HG02678 (cell line): ENCODE measurements around the gene GATA2.

Experiments
- ATAC-seq: cut with Tn5 transposase; IDR thresholded peaks from one replicate; pipeline ENCODE4 v1.9.1; 2021; ENCODE audit warnings: mild to moderate bottlenecking, moderate library complexity; ENCODE audit not compliant: unreplicated experiment

The GATA2 gene

DNA sequence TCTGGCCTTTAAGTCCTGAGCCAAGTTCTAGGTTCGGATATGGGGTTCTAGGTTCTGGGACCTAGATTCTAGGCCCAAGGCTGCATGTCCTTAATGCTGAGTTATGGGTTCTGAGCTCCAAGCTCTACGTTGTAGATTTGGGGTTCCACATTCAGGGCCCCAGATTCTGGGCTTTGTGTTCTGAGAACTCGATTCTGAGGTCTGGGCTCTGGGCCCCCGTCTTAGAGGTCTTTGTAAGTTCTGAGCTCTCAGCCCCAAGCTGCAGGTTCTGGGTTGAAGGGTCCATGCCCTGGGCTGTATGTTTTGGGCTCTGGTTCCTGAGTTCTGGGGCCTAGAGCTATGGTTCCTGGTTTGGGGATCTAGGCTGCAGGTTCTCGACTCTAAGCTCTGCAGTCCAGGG lies 16.3 kb downstream of the GATA2 start:
- no peak for ATAC-seq

DNA sequence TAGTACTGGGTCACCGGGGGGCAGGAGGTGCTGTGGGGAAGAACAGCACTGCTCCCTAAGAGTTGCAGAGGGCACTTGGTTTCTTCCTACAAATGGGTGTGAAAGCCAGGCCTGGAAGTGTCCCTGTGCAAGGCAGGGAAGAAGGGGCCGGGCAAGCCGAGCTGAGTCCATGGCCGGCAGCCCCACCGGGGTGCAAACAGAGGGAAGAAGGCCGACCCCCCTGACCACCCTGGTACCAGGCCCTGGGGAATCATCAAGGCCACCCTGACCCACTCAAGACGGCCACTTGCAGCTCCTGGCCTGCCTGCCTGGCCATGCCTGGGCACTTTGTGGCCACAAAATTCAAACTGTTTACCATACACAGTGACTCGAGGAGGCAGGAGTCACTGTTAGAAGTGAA lies 17.6 kb downstream of the GATA2 start:
- no peak for ATAC-seq

DNA sequence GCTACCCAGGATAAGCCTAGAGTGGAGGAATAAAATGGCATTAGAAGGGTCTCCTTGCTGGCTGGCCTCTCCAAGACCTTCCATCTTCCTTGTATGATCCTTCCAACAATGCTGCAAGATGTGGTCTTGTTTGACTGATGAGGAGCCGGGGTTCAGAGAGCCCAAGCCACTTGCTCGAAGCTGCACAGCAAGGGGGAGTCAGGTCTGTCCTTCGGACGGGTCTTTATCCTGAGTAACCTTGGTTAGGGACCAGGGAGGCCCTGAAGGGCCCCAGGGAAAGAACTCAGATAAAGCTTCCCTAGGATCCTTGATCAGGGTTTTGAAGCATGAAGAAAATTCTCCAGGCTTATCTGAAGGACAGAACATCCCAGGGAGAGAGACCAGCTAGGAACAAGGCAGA lies 19.3 kb downstream of the GATA2 start:
- ATAC-seq, result no peak

DNA sequence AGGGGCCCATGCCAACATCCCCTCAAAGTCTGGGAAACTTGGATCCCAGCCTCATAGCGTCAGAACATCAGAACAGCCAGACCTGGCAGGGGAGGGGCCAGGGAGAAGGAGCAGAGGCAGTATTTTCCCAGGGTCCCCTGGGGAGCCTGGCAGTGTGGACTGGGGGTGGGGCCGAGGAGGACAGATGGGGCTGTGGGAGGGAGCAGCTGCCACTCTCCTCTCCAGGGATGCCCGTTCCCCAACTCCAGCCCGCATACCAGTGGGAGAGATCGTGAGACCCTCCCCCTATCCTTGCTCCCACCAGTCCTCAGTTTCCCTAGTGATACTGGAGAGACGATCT lies 19.9 kb downstream of the GATA2 start:
- ATAC-seq, result no peak

DNA sequence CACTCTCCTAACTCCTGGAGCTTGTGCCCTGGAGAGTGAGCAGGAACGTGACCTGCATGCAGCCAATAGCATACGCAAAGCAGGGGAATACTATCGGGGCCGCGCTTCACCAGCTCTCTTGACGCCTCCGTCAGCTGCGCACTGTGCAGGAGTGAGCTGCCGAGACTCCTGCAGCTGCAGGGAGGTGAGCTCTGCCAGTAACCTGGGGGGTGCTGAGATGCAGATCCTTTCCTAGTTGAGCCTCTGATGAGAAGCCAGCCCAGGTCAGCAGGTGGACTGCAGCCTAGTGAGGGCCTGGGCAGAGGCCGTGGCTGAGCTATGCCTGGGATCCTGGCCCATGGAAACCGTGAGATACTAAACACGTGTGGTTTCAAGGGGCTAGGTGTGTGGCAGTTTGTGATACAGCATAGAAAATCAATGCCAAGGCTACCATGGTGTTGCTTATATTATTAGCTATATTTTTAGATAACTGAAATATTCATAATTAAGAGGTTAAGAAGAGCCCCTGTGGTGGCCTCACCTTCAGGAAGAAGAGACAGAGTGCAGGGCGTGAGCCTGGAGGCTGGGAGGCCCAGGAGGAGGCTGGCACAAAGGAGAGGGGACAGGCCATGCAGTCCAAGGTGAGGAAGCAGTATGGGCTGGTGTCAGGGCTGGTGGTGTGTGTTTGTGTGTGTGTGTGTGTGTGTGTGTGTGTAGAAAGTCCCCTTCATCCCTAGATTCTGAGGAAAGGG lies 20.4 kb downstream of the GATA2 start:
- ATAC-seq, result no peak

DNA sequence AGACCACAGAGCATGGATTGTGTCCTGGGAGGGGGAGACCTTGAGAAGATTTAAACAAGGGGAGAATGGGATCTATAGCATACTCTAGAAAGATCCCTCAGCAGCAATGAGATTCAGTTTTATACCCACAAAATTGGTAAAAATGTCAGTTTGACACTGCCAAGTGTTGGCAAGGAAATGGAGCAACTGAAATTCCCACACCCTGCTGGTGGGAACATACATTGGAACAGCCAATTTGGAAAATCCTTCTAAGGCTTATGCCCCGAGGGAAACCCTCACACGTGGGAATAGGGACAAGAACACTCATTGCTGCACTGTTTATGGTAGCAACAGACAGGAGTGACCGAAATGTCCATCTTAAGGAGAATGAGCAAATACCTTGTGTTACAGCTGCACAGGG lies 21.3 kb downstream of the GATA2 start:
- no peak for ATAC-seq

DNA sequence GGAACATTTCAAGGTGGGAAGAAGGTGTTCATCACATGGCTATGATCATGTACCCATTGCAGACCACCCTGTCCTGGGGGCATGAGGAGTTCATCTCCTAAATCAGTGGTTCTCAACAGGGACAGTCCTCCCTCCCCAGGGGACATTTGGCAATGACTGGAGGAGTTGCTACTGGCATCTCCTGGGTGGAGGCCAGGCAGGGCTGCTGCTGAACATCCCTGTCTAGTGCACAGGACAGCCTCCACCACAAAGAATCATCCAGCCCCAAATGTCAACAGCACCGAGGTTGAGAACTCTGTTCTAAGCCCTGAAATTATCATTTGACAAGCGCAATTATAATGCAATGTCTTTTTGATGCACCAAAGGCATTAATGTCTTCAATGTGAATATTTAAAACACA lies 21.9 kb downstream of the GATA2 start:
- ATAC-seq, result no peak

DNA sequence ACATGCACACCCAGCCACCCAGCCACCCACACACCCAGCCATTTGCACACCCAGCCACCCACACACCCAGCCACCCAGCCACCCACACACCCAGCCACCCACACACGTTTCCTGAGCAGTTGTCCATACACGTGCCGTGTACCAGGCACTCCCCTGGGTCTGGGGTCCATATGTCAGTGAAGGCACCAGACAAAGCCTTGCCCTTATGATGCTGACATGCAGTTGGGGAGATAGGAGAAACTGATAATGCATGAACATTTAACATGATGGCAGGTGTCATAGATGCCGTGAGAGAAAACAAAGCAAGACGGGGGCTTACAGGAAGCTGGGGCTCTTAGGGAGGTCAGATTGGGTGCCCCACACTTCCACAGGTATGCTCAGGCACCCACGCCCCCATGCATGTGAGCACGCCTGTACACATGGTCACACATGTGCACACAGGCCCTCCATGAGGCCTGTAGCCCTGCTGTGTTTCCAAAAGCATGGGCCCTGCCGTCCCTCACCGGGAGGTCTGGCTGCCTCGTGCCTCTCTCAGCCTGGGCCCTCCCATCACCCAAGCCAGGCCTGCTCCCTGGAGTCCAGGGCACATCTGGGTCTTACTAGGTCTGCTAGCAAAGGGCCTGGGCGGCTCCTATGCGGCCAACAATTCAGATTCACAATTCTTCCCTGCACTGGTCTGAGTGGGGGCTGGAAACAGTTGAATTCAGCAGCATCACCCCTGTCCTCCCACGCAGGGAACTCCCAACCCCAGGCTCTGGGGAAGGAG lies 22.7 kb downstream of the GATA2 start:
- no peak for ATAC-seq

DNA sequence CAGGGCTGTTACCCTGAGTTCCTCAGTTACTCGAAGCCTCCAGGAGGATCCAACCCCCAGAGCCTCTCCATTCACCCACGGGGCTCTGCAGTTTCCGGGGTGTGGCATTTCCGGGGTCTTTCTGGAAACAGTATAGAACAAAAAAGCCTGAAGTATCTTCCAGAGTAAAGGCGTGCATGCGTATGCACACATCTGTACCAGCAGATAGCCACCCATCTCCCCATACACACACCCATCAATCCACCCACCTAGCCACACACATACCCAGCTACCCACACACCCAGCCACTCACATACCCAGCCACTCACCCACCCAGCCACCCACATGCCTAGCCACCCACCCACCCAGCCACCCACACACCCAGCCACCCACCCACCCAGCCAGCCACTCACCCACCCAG lies 23.4 kb downstream of the GATA2 start:
- no peak for ATAC-seq

DNA sequence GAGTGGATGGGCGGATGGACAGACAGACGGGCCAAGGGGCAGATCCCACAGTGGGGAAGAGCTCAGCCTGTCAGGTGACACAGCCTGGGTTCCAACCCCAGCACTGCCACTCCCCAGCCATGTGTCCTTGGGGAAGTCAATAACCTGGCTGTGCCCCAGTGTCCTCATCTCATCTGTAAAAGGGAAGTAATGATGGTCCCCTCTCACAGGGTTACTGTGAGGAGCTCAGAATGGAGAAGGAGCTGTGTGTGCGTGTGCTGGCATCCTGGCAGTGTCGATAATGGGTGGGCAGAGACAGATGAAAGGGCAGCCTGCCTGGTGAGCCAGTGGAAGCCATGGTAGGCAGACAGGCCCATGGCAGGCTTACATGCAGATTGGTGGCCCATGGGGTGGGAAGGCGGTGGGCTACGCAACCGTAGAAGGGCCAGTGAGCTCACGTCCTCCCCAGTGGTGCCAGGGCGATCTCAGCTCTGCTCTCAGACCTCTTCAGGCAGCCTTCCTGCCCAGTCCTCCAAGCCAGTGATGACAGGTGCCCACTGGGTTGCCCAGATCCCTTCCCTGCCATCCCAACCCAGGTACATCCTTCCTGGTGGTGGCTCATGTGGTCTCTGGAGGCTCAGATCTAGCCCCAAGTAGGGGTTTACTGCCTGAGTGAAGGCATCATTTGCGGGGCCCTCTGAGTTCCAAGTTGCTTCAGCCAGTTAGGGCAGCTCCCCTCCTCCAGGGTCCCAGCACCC lies 24.0 kb downstream of the GATA2 start:
- no peak for ATAC-seq

DNA sequence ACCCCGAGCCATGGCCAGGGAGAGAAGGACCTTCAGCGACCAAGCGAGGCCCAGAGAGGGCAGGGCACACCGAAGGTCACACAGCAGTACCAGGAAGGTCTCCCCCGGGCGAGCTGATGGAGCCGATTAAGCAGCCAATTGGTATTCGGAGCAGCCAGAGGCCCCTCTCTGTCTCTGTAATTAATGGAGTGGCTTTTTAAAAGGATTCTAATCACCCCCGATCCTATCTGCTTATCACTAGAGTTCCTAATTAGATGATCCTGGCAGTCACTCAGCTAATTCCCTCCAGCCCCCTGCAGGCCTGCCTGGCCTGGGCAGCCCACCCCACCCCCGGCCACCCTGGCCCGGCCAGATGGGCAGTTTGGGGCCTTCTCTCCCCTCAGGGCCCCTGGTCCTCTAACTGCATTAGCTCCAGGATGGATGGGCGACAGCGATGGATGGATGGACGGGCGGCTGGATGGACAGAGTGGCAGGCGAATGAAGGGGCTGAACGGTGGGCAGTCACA lies 24.7 kb downstream of the GATA2 start:
- ATAC-seq, result no peak

DNA sequence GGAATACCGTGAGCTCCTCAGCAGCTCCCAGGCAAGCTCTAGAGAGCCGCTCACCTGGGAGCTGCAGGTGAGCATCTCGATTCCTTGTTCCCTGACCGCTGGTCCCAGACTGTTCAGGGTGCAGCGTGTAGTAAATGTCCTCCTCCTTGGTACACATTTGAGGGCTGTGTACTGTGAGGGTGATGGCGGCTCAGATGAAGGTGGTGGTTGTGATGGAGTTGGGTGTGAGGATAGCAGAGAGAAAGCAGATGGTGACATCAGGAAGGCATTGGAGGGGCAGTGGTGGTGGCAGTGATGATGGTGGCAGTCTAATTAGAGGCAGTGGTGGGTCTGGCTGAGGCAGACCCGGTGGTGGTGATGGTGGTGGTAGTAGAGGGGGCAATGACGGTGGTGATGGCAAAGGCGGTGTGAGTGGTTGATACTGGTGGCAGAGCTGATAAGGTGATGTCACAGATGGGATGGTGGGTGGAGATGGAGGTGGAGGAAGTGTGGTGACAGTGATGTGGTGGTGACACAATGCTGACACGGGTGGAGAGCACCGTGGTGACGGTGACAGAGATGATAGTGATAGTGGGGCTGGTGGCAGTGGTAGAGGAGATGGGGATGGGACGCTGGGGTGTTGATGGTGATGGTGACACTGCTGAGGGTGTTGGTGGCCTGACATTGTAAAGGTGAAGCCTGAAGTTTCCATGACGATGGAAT lies 26.0 kb downstream of the GATA2 start, which contains the start of gene DNAJB8:
DNAJB8 (minus strand) TSS at position 51 of the 702 bp plus-strand sequence. CDS start 3,645 bp downstream, outside the sequence.
- ATAC-seq, result no peak

DNA sequence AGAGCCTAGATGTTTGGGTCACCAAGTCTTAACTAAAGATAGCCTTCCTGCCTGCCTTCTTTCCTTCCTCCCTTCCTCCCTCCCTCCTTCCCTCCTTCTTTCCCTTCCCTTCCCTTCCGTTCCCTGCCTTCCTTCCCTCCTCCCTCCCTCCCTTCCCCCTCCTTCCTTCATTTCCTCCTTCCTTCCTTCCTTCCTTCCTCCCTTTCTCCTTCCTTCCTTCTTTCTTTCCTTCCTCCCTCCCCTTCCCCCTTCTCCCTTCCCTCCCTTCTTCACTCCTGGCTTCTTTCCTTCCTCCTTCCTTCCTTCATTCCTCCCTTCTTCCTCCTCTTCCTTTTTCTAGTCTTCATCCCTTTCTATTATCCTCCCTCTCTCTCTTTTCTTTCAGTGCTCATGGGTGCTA lies 28.3 kb downstream of the GATA2 start:
- no peak for ATAC-seq

DNA sequence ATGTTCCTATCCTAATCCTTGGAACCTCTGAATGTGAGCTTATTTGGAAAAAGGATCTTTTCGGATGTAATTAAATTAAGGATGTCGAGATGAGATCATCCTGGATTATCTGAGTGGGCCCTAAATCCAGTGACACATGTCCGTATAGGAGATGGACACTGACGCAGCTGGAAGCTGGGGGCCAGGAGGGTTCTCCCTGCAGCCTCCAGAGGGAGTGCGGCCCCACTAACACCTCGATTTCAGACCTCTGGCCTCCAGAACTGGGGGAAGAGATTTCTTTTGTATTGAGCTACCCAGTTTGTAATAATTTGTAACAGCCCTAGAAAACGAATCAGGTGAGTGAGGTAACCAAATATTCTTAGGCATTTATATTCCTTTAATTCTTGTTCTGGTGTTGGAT lies 28.8 kb downstream of the GATA2 start:
- ATAC-seq, result no peak

DNA sequence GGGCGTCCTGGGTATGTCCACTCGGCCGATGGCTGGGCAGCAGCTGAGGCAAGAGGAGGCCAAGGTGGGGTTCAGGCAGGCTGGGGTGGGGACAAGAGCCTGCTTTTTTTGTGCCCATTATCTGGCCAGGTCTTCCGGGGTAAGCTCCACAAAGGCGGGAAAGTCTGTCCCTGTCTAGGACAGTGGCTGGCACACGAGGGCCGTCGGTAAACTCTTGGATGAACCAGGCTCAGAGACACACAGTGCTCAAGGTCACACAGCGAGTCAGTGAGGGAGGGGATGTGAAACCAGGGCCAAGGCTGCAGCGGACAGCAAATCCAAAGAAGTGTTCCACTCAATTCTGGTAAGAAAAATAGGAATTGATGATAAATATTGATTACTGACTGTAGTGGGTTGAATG lies 29.2 kb downstream of the GATA2 start:
- ATAC-seq, result no peak

DNA sequence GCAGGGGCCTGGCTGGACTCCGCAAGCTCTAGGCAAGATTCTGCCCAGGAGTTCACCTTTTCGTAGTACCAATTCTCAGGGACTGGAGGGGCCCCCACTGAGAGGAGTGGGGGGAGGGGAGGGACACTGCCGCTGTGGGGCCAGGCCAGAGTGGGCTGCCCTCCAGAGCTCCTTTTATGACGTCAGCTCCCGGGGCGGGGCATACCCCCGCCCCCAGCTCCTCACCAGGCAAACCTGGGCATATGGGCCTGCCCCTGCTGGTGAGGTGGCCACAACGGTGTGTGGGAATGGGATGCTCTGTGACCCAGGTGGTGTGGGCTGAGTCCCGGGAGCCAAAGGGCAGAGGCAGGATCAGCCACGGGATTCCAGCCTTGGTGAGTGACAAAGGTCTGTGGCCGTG lies 29.6 kb downstream of the GATA2 start:
- ATAC-seq, result no peak

DNA sequence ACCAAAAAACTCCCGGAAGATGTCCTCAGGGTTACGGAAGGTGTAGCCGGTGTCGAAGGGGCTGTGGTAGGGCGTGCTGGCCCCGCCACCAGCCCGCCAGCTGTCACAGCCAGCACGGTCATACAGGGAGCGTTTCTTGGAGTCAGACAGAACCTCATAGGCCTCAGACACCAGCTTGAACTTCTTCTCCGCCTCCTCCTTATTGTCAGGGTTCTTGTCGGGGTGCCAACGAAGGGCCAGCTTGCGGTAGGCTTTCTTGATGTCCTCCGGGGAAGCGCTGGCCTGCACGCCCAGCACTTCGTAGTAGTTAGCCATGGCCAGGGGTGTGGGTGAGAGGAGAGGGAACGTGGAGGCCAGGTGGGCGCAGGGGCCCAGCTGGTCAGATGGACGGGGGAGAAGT lies 30.1 kb downstream of the GATA2 start:
- ATAC-seq, result no peak

DNA sequence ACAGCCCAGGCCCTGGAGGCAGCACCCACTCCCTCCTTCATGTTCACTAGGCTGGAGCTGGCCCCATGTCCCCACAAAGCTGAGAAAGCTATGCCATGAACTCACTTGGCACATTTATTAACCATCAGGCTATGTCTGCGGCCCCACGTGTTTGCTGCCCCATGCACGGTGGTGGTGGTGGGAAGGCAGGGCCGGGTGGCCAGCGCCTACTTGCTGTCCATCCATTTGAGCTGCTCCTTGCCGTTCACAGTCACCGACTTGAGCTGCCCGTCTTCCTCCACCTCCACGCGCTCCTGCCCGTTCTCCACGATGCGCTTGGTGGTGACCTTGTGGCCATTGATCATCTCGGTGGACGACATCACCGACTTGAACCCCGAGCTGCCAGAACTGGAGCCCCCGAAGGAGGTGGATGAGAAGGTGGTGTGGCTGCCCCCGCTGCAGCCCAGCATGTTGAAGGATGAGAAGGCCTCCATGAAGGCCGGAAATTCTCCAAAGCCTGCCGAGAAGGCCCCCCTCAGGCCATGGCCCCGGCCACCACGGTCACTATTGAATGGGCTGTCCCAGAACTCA lies 30.6 kb downstream of the GATA2 start:
- ATAC-seq, result no peak

DNA sequence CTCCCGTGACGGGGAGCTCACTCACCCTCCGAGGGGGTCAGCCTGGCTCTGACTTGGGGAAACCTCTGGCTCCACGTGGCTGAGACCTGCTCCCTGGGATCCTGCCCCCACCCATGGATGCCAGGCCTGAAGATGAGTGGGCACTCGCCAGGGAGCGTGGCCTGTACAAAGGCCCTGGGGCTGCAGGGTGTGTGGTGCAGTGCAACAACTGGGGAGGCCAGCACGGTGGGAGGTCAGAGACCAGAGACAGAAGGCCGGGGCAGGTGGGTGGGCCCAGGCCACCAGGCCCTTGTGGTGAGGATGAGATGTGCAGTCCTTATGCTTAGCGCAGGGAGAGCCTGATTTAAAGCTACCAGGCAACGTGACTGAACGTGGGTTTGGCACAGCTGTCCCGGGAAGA lies 31.3 kb downstream of the GATA2 start:
- ATAC-seq, result no peak

DNA sequence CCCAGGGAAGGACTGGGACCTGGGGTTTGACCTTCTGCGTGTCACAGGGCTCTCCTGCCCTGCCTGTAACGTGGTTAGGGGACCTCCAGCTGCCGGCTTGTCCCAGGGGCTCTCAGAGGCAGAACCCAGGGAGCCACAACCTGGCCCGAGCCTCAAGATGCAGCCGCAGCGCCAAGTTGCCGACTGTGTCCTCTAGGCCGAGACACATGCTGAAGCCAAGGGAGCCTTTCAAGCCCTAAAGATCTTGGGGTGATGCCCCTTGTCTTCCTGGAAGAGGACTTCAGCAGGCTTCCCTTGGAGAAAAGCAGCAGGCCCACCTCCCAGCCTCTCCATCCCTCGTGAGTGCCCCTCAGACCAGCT lies 33.6 kb downstream of the GATA2 start:
- ATAC-seq, result no peak
